Prostate gland (tissue), 2 donors: Measurements from ENCODE around the gene TGIF2.

Experiments
- POLR2A ChIP-seq: fragments of 450-650 bp; IDR thresholded peaks from one replicate; pipeline ENCODE4 v1.6.1; 2016; ENCODE audit warnings: antibody characterized with exemption, mild to moderate bottlenecking
- POLR2AphosphoS5 ChIP-seq: sonication (generic); formaldehyde crosslinking; IDR thresholded peaks from one replicate; pipeline ENCODE4 v1.6.1; 2017; ENCODE audit warnings: antibody characterized with exemption
- TF ChIP-seq, protein P1 (sequence below), 4 experiments: fragments of 200-600 bp in 2 of 4; fragments of 450-650 bp in 2 of 4; sonication (generic) in 2 of 4; IDR thresholded peaks; 1 replicate in 3 of 4; 2 replicates in 1 of 4; pipeline ENCODE4 v1.5.1; 2016 to 2019; ENCODE audit warnings: antibody characterized with exemption in 4 of 4, mild to moderate bottlenecking in 2 of 4, moderate library complexity in 2 of 4

DNA sequence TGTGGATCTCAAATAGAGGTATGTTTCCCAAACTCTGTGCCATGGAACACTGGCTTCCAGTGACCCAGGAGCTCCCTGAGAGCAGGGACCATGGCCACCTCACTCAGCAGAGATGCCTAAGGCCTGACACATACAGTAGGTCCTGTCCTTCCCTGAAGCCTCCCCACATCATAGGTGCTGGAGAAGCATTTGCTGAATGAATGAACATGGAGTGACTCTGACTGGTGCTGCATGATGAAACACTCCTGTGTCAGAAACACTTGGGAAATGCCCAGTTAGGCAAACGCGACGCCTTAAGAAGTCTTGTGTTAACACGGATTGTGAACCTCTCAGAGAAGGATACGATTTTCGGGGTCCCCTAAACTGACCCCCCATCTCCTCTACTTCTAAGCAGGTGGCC, 58.2 kb downstream of the TGIF2 start:
- TF ChIP-seq, protein P1, sequence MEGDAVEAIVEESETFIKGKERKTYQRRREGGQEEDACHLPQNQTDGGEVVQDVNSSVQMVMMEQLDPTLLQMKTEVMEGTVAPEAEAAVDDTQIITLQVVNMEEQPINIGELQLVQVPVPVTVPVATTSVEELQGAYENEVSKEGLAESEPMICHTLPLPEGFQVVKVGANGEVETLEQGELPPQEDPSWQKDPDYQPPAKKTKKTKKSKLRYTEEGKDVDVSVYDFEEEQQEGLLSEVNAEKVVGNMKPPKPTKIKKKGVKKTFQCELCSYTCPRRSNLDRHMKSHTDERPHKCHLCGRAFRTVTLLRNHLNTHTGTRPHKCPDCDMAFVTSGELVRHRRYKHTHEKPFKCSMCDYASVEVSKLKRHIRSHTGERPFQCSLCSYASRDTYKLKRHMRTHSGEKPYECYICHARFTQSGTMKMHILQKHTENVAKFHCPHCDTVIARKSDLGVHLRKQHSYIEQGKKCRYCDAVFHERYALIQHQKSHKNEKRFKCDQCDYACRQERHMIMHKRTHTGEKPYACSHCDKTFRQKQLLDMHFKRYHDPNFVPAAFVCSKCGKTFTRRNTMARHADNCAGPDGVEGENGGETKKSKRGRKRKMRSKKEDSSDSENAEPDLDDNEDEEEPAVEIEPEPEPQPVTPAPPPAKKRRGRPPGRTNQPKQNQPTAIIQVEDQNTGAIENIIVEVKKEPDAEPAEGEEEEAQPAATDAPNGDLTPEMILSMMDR (IDR thresholded peaks at IDR 0.05): no peak
- TF ChIP-seq POLR2AphosphoS5: no peak
- no peak for TF ChIP-seq POLR2A
